KOPT-K1 (cell line): ENCODE results near the gene ARF1.

Experiments used
- H3K27ac ChIP-seq: fragments of 200-600 bp; sonication (generic); 2 replicates; pipeline ENCODE4 v1.5.1; 2016; ENCODE audit warnings: antibody characterized with exemption, mild to moderate bottlenecking, low read depth, low read length; ENCODE audit not compliant: poor library complexity, severe bottlenecking
- H3K36me3 ChIP-seq: fragments of 200-600 bp; sonication (generic); 2 replicates; pipeline ENCODE4 v1.5.1; 2017; ENCODE audit warnings: antibody characterized with exemption, mild to moderate bottlenecking, low read length, moderate library complexity; ENCODE audit not compliant: insufficient read depth
- H3K9me3 ChIP-seq: fragments of 200-600 bp; sonication (generic); 2 replicates; pipeline ENCODE4 v1.5.1; 2017; ENCODE audit warnings: antibody characterized with exemption, low read length, mild to moderate bottlenecking; ENCODE audit not compliant: insufficient read depth, poor library complexity, severe bottlenecking

The ARF1 gene

DNA sequence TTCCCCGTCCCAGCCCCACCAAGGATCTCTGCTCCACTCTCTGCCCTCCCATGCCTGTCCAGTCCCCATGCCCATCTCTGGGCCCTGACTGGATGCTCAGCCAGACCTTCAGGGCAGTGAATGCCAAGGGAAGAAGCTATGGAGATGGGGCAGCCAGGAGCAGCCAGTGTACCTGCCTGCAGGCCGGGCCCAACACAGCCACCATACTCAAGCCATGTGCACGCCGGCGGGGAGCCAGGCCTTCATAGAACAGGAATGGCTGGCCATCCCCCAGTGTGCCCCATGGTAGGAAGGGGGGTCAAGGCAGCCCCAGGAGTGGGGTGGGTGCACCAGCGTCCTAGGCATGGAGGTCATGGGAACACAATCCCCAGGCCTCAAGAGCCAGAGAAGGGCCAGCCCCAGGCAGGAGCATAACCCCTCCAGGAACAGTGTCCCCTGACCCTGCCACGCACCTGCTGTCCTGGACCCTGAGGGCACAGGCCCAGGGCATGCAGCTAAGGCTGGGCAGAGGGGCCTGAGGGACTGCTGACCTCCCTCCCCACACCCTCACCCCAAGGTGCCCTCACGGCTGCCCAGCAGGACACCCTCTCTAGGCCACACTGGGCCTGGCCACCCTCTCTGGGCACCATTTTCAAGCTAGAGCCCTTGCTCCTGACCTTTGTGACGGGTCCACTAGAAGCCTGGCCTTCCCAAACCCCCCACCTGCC is 20.3 kb upstream of the ARF1 start:
- no peaks in the 10 kb centered on the region for H3K36me3 ChIP-seq
- H3K27ac ChIP-seq, result no peak overlapping the region
- H3K9me3 ChIP-seq, result no peaks in the 10 kb centered on the region

GRCh38 chr1:228062812-228063211 is 19.7 kb upstream of the ARF1 start:
- H3K9me3 ChIP-seq, result no peaks in the 10 kb centered on the region
- H3K27ac ChIP-seq, result no peak overlapping the region
- H3K36me3 ChIP-seq, result no peaks in the 10 kb centered on the region

GRCh38 chr1:228063251-228064191 is 19.0 kb upstream of the ARF1 start:
- no peaks in the 10 kb centered on the region for H3K36me3 ChIP-seq
- H3K27ac ChIP-seq, result no peak overlapping the region
- no peaks in the 10 kb centered on the region for H3K9me3 ChIP-seq

DNA sequence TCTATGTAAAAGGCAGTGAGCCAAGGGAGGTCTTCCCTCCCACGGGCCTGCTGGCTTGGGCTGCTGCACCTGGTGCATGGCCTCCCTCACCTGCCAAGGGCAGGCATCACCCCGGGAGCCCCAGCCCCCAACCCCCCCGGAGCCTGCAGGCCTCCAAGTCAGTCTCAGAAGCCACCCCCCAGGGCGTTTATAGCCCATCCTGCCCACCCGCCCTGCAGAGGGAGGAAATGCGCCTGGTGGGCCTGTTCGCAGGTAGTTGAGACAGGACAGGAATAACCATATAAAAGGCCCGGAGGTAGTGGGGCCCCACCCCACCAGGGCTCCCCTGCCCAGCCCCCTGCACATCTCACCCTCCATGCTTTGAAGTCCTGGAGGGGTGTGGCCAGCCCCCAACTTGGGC is 18.2 kb upstream of the ARF1 start:
- no peak overlapping the region for H3K27ac ChIP-seq
- no peaks in the 10 kb centered on the region for H3K36me3 ChIP-seq
- H3K9me3 ChIP-seq, result no peaks in the 10 kb centered on the region

GRCh38 chr1:228064741-228065542 is 17.6 kb upstream of the ARF1 start:
- Histone ChIP-seq H3K27ac (no peak overlapping the region), H3K36me3 (no peaks in the 10 kb centered on the region), H3K9me3 (no peaks in the 10 kb centered on the region)

DNA sequence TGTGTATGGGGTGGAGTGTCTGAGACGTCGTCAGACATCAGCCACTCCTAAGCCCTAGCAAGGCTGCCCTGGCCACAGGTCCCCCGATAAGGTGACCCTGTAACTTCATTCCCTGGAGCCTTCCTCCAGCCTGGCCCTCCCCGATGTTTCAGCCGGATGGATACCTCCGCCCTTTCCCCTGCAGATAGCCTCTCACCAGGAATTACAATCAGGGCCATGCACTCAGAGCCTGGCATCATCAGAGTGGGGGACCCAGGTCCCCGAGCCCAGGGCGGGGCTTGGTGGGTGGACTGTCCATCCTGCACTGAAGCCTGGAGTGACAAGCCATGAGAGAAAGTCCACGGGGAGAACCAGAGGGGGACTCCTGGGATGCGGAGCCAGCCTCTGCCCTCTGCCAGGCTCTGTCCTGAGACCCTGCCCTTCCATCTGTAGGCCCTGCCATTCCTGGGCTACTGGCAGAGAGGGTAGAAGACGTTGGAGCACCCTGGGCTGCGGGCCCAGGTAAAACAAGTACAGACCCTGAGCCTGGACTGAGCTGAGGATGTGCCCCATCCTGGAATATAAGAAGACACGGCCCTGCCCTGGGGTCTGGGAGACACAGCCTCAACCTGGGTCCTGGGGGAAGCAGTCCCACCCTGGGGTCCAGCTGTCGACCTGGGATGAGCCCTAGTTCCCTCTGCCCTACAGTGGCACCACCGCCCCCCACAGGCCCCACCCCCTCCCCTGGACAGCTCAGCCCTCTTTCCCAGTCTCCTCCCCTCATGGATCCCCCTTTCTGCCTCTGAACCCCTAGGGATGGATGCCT is 16.8 kb upstream of the ARF1 start:
- no peaks in the 10 kb centered on the region for H3K9me3 ChIP-seq
- no peak overlapping the region for H3K27ac ChIP-seq
- H3K36me3 ChIP-seq, result no peaks in the 10 kb centered on the region

DNA sequence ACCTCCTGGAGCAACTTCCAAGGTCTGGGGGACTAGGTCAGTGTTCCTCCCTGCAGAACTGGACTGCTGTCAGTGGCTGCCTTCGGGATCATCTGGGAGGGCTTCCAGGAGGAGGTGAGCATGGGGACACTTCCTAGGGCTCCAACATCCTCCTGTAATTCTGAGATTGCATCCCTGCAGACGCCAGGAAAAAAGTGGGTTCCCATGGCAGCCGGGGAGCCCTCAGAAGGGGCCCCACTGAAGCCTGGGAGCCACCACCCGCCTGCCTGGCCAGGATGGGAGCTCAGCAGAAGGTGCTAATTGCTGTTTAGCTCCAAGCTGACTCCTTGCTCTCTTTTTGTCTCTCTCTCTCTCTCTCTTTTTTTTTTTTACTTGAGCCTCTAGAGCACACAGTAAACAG is 16.1 kb upstream of the ARF1 start:
- Histone ChIP-seq H3K27ac (no peak overlapping the region), H3K36me3 (no peaks in the 10 kb centered on the region), H3K9me3 (no peaks in the 10 kb centered on the region)

- Histone ChIP-seq H3K27ac (no peak overlapping the region), H3K9me3 (no peaks in the 10 kb centered on the region), H3K36me3 (no peaks in the 10 kb centered on the region)
Measured at GRCh38 chr1:228066891-228067654, 15.4 kb upstream of the ARF1 start.

DNA sequence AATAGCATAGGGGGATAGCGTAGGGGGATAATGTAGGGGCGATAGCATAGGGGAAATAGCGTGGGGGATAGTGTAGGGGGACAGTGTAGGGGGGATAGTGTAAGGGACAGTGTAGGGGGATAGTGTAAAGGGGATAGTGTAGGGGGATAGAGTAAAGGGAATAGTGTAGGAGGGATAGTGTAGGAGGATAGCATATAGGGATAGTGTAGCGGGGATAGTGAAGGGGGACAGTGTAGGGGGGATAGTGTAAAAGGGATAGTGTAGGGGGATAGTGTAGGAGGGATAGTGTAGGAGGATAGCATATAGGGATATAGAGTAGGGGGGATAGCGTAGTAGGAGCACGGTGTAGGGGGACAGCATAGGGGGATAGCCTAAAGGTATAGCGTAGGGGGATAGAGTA is 14.1 kb upstream of the ARF1 start:
- Histone ChIP-seq H3K27ac (no peak overlapping the region), H3K36me3 (no peaks in the 10 kb centered on the region), H3K9me3 (no peaks in the 10 kb centered on the region)

DNA sequence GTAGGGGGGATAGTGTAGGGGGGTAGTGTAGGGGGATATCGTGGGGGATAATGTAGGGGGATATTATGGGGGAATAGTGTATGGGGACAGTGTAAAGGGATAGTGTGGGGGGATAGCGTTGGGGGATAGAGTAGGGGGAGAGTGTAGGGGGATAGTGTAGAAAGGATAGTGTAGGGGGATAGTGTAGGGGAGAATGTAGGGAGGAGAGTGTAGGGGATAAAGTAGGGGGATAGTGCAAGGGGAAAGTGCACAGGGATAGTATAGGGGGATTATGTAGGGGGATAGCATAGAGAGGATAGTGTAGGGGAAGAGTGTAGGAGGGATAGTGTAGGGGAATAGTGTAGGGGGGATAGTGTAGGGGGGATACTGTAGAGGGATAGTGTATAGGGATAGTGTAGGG is 12.3 kb upstream of the ARF1 start:
- H3K36me3 ChIP-seq, result no peaks in the 10 kb centered on the region

GRCh38 chr1:228070851-228071250 is 11.7 kb upstream of the ARF1 start:
- Histone ChIP-seq H3K27ac (no peak overlapping the region), H3K36me3 (no peaks in the 10 kb centered on the region), H3K9me3 (no peaks in the 10 kb centered on the region)

More for the DNA sequence above, 12.3 kb upstream of the ARF1 start:
- Histone ChIP-seq H3K27ac (no peak overlapping the region), H3K9me3 (no peaks in the 10 kb centered on the region)

DNA sequence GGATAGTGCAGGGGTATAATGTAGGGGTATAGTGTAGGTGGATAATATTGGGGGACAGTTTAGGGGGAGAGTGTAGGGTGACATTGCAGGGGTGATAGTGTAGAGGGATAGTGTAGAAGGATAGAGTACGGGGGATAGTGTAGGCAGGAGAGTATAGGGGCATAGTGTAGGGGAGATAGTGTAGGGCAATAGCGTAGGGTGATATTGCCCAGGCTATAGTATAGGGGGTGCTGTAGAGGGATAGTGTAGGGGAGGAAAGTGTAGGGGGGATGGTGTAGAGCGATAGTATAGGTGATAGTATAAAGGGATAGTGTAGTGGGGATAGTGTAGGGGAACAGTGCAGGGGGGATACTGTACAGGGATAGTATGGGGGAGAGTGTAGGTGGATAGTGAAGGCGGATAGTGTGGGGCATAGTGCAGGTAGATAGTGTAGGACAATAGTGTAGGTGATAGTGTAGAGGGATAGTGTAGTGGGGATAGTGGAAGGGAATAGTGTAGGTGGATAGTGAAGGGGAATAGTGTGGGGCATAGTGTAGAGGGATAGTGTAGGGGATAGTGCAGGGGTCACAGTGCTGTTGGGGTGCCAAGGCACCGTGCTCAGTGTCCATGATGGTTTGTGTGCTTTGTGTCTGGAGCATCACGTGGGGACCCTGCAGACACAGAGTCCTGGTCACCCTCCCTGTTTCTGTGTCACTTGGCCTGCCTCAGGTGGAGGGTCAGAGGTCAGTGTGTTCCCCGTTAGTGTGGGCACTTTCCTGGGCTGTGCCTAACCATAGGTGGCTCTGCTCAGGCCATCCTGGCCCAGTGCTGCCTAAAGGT is 10.5 kb upstream of the ARF1 start:
- Histone ChIP-seq H3K36me3 (no peaks in the 10 kb centered on the region), H3K27ac (no peak overlapping the region), H3K9me3 (no peaks in the 10 kb centered on the region)

GRCh38 chr1:228072658-228073043 is 9.9 kb upstream of the ARF1 start:
- no peak overlapping the region for H3K27ac ChIP-seq
- H3K36me3 ChIP-seq, result no peaks in the 10 kb centered on the region; the same call in 1 of the 2 replicates
- H3K9me3 ChIP-seq, result no peaks in the 10 kb centered on the region
